T-helper 2 cell (primary cell): Measurements from ENCODE around the gene SLC25A30.
A peak's percentile ranks its signal among the peaks of the same experiment; 100 is the strongest.

Experiments
- DNase-seq, 5 experiments: peaks; one replicate each; pipeline versions ENCODE4 v3.0.0 to v3.0.0-alpha.2; 2012 to 2022
- total RNA-seq, 2 donors: gene quantifications; one replicate each; lab custom pipeline; 2026; lab: John Stamatoyannopoulos, UW

The SLC25A30 gene, protein sequence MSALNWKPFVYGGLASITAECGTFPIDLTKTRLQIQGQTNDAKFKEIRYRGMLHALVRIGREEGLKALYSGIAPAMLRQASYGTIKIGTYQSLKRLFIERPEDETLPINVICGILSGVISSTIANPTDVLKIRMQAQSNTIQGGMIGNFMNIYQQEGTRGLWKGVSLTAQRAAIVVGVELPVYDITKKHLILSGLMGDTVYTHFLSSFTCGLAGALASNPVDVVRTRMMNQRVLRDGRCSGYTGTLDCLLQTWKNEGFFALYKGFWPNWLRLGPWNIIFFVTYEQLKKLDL
- 22.9 to 37.7 reads per million in 2 donors for total RNA-seq

- peak; percentile 84 to 95 (median 86) for DNase-seq
These were observed at the start of gene SLC25A30 for GRCh38 chr13:45417790-45418534. SLC25A30 (minus strand) TSS chr13:45418373; CDS start chr13:45411425, 6,948 bp downstream.

DNA sequence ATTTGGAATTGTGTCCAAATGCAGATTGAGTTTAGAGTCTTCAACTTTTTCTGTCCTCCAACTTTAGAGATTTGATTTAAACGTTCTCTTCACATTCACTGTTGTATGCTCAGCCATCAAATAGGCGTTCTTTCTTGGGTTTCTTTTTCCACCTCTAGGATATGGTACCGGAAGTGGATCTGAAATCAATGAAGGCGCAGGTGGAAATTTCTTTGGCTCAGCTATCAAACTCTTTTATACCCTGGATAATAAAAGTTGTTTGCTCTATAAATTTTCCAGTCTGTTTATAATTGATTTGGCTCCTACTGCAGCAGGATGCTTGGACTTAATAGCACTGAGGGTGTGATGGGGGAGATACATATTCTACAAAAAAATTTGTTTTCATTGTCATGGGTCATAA lies 48.2 kb upstream of the SLC25A30 start:
- DNase-seq = no peak

DNA sequence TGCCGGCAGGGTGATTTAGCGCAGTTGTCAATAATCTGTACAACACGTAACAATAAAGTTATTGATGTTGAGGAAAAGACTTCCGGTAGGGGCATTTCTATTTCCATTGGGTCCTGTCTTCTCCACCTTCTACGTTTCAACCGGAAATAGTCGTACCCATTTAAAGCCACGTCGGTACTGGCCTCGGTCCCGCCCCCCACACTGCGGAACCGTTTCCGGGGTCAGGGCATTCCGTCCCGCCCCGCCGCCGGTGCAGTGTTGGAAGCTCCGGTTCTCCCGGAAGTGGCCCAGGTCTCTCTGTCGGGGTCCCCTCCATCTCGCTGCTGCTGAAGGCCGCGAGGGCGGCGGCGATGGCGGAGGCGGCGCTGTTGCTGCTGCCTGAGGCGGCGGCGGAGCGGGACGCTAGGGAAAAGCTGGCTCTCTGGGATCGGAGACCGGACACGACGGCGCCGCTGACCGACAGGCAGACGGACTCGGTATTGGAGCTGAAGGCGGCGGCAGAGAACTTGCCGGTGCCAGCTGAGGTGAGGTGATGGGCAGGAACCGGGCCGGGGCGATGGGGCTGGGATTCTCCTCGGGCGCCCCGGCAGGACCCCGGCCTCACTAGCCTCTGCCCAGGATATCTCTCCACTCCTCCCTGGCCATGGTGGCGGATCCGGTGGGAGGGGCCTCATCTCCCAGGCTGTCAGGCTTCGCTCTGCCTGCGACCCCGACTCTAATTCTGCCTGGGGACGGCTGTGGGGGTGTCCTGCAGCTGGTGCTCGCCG lies 46.7 kb upstream of the SLC25A30 start, which contains the start of gene COG3:
TSS of gene COG3 (plus strand) at position 253 of the 767 bp plus-strand sequence. CDS start at position 351, 98 bp downstream.
- DNase-seq = peak; percentile 90 to 99 (median 94)

- no peak for DNase-seq
These were observed 46.0 kb upstream of the SLC25A30 start for GRCh38 chr13:45464141-45464686.

DNA sequence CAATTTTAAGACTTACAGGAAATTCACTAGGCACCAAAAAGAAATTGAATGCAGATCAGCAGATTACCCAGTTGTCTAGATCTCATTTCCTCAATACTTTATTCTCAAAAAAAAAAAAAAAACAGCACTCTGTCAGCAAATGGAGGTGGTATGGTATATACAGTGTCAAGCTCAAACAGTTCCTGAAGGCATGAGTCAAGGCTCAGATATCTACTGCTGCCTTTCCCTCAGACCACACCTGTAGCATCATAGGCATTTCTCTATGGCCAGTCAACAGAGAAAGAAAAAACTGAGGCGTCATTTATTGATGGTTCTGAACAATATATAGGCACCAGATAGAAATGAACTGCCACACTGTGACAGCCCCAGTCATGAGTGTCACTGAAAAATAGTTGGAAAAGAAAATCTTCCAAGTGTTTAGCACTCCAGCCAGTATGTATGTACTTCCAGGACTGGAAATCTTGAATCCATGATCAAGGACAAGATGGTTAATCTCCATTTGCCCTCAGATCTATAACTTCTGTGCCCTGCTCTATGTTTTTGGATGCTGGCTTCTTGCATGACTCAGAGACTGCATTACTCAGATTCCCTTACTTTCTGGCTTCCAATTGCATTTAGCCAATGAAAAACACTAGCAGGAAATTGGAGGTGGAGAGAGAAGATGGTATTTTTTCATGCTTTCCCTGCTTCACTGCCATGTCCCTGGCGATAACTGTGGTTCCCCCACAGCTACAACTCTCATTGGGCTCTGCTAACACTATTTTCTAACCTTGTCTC lies 38.2 kb upstream of the SLC25A30 start:
- no peak for DNase-seq

GRCh38 chr13:45454204-45454603 lies 36.0 kb upstream of the SLC25A30 start:
- DNase-seq = no peak

GRCh38 chr13:45451282-45451681 lies 33.1 kb upstream of the SLC25A30 start:
- DNase-seq = no peak

DNA sequence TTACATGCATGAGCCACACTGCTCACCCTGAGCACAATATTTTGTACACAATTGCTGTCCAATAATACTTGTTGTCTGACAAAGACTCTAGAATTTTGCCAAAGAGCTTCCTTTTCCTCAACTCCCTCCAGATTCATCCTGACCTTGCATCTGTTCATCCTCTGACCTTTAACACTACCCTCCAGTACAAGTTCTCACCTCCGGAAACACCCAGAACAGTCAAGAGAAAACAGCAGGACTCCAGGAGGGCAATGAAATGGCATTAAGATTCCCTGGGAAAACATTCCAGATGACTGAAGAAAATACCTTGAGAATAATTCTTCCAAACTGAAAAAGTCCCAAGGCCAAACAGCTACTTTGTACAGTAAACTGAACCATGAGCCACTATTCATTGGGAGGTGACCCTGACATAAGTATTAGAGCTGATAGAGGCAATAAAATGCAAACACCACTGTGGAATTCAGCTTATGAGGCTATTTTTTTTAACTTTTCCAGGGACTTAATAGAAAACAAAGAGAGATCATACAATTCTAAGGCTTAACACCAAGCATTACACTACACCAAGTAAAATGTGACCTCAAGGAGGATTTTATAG lies 30.9 kb upstream of the SLC25A30 start:
- no peak for DNase-seq

- DNase-seq = no peak
These were observed 29.0 kb upstream of the SLC25A30 start for GRCh38 chr13:45447050-45447661.

GRCh38 chr13:45446181-45446580 lies 28.0 kb upstream of the SLC25A30 start:
- DNase-seq = no peak

- no peak for DNase-seq
These were observed 26.9 kb upstream of the SLC25A30 start for GRCh38 chr13:45445053-45445452.

DNA sequence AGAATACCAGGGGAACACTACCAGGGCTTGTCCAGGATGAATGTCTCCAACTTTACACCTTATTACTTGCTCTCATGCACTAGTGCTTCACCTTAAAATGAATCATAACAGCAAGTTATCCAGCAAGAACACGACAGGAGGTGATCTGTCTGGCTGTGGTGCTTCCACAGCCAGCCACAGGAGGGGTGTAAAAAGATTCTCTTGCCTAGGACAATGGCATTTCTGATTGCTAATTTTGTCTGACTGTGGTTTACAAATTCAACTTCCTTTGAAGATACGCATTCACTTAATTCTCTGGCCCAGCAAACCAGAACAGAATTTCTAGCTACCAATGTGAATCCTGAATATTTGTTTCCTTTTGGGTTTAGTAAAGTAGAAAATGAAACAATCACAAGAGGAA lies 23.5 kb upstream of the SLC25A30 start:
- DNase-seq = peak in 1 of 5 experiments; percentile 71

DNA sequence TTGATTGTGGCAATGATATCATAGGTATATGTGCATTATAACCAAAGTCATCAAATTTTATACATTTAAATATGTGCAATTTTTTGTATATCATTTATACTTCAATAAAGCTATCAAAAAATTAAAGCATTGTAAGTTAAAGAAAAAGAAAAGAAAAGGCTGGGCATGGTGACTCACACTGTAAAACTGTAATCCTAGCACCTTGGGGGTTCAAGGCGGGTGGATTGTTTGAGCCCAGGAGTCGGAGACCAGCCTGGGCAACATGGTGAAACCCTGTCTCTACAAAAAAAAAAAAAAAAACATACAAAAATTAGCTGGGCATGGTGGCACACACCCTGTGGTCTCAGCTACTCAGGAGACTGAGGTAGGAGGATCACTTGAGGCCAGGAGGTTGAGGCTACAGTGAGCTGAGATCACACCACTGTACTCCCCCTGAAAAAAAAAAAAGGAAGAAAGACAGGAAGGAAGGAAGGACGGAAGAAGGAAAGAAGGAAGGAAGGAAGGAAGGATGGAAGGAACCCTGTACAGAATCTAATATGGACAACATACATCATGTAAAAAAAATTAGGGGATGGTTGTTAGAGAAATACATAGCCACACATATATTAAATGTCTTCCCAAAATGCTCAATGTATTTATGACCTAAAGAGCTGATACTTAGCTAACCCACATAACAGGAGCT lies 21.7 kb upstream of the SLC25A30 start:
- no peak for DNase-seq

DNA sequence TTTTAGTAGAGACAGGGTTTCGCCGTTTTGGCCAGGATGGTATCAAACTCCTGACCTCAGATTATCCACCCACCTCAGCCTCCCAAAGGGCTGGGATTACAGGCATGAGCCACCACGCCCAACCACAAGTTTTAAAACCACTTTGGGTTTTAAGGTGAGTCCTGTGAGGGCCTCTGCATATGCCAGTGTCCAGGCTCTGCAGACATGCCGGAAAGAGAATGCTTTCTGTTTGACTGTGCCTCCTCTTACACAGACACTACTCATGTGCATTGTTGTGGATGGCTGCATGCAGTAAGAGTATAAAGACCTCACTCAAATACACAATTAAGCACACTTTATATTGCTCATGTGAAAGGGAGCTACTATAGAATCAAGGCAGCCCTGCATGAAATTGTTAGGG lies 20.8 kb upstream of the SLC25A30 start:
- peak in 1 of 5 experiments; percentile 28 for DNase-seq

- no peak for DNase-seq
These were observed 19.8 kb upstream of the SLC25A30 start for GRCh38 chr13:45437947-45438346.

- DNase-seq = no peak
These were observed 18.8 kb upstream of the SLC25A30 start for GRCh38 chr13:45436953-45437352.

DNA sequence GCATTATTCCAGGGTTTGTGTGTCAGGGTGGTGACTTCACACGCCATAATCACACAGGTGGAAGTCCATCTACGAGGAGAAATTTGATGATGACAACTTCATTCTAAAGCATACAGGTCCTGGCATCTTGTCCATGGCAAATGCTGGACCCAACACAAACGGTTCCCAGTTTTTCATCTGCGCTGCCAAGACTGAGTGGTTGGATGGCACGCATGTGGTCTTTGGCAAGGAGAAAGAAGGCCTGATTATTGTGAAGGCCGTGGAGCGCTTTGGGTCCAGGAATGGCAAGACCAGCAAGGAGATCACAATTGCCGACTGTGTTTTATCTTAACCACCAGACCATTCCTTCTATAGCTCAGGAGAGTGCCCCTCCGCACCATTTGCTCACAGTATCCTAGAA lies 18.2 kb upstream of the SLC25A30 start:
- DNase-seq = no peak

GRCh38 chr13:45434556-45435371 lies 16.6 kb upstream of the SLC25A30 start:
- DNase-seq = no peak

GRCh38 chr13:45433381-45433790 lies 15.2 kb upstream of the SLC25A30 start:
- DNase-seq = no peak
